ENCODE data around the gene GNA14.

GNA14 gene

DNA sequence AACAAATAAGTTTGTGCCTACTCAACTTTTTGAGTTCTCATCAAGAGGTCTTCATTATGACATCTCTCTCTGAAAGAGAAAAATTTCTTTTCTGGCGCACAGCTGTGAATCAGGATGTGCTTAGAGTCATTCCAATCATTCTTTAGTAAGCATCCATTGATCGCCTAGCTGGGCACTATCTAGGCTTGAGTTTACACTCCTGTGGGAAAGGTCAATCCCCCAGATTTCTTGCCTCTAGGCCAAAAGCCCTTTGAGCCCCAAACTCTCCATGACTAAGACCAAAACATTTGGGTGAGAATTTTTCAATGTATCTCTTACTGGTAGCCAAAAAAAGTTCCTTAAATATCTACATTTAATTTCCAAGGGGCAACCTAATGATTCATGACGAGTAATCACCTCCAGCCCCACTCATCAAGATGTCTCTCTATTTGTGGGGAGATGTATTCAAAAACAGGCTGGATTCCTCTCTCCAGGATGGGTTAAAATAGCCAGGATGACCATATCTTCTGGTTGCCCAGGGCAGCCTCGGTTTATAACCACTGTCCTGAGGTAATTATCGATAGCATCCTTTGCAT, 101.7 kb downstream of the GNA14 start:
- DNase-seq (ENCODE audit: low read depth, low spot score), result no peak
- H3K4me3 ChIP-seq (ENCODE audit: low read length), result no peak overlapping the region

DNA sequence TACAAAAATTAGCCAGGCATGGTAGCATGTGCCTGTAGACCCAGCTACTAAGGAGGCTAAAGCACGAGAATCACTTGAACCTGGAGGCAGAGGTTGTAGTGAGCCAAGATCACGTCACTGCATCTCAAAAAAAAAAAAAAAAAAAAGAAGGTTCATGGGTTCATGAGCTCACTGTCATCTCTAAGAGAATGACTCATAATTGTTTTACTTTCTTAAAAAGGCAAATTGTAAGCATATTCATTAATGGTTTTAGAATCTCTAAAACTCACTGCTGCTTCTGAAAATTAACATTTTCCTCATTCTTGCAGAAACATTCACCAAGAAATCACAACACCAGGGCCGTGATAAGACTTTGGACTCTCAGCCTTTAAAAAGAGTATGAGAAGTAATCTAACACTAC, 103.6 kb downstream of the GNA14 start:
- no peak for DNase-seq (ENCODE audit: low read depth, low spot score)
- H3K4me3 ChIP-seq (ENCODE audit: low read length), result no peak overlapping the region

DNA sequence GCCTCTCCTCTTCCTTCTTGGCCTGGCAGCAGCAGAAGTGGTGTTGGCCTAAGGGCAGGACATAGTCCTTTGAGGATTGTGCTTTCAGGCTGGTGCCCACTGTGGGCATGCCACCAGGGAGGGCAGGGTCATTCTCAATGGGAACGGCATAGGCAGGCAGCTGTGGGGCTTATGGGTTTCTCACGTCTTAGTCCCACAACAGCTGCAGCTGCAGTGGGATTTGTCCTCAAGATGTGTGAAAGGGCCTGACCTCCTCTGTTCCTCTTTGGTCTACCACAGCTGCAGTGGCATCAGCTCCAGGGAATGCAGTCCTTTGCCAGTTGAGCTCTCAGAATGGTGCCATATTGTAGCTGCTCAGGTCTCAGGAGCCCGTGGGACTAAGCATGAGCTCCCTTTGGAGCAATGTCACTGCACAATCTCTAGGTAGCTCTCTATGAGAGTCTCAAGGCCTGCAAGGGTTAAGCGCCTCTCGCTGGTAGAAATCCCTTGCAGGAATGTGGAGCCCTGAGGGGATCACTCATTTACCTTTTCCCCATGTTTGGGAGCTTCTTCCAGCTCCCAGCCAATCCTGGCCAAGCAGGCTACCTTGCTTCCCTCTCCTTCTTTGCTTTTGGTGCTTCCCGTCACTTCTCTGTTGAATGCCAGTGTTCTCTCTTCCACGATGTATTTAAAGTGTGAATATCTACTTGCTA, 104.8 kb downstream of the GNA14 start:
- no peak overlapping the region for H3K4me3 ChIP-seq (ENCODE audit: low read length)
- DNase-seq (ENCODE audit: low read depth, low spot score), result no peak

DNA sequence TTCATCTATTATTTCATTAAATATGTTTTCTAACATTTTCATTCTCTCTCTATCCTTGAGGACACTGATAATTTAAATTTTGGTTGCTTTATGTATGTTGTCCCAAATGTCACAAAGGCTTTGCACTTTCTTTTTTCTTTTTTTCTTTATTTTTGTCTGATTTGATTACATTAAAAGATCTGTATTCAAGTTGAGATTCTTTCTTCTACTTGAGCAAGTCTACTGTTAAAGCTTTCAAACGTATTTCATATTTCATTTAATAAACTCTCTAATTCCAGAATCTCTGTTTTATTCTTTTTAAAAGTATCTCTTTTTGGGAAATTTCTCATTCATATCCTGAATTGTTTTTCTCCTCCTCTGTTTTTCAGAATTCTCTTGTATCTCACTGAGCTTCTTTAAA, 106.5 kb downstream of the GNA14 start:
- H3K4me3 ChIP-seq (ENCODE audit: low read length), result no peak overlapping the region
- DNase-seq (ENCODE audit: low read depth, low spot score), result no peak

DNA sequence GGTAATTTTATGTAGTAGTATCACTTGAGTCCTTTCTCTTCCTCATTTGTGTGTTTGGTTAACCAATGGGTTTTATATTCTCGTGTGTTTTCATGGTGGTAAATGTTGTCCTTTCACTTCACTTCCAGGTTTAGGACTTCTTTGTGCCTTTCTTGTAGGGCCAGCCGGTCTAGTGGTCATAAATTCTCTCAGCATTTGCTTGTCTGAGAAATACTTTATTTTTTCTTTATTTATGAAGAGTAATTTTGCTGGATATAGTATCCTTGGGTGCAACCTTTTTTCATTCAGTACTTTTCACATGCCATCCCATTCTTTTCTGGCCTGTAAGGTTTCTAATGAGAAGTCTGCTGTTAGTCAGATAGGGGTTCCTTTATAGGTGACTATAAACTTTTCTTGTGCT, 107.1 kb downstream of the GNA14 start:
- H3K4me3 ChIP-seq (ENCODE audit: low read length), result no peak overlapping the region
- DNase-seq (ENCODE audit: low read depth, low spot score), result no peak

DNA sequence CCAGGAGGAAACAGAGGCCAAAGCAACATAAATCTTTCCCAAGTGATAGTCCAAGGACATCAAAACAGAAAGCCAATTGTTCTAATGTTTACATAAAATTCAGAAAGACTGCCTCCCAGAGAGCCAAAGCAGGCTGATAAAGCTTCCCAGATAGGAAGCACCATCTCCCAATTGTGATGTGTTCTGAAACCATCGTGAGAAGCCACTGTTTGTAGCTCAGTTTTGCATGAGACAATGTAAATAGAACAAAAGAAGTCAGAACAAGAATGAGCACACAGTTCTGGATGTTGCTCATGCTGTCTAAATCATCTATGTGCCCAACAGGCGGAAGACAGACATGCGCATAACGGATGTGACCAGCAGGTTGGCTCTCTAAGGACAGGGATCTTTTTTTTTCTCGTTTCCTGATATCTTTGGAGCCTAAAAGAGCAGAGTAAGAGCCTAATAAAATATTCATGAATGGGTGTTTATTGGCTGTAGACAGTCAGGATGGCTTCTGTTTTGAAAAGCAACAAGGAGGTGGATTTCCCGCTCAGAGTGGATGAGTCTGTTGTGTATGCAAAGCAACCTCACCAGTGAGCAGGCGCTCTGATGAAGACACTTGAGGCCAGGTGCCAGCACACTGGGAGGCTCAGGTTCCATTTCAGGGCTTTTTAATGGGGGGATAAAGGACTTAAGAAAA, 113.6 kb downstream of the GNA14 start:
- no peak for DNase-seq (ENCODE audit: low read depth, low spot score)
- no peak overlapping the region for H3K4me3 ChIP-seq (ENCODE audit: low read length)

DNA sequence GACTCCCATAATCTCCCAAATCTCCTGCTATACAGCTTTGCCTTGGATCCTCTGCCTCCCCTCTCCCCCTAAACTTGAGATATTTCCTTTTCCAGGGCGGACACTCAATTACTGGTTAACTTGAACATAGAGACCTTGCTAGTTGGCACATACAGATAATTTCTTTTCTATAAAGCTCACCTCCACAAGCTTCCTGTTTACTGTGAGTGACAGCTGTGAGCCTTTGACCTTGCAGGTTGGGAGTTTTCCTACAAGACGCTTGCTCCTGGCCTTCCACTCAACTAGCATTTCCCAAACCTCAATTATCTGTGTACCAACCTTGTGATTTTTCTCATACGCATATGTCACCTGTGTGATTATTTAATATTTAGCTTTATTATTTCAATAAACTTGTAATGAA, 114.5 kb downstream of the GNA14 start:
- DNase-seq (ENCODE audit: low read depth, low spot score), result no peak
- no peak overlapping the region for H3K4me3 ChIP-seq (ENCODE audit: low read length)

DNA sequence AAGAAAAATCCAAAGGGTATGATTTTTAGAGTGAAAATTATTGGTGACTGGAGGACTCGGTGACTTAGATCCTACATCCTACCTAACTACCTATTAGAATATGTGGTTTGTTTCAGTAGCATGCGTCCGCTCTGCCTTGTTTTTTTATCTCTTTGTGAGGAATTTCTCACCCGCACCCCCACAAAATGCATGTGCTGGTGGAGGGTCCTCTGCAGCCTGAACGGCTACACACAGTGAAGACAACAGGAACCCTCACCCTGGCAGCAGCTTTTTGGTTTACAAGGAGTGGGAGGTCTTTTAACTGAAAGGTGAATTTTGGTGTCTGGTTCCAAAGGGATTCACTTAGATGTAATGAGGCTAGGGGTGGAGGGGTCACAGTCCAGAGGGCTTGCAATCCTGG, 115.5 kb downstream of the GNA14 start:
- DNase-seq (ENCODE audit: low read depth, low spot score), result no peak
- H3K4me3 ChIP-seq (ENCODE audit: low read length), result no peak overlapping the region

DNA sequence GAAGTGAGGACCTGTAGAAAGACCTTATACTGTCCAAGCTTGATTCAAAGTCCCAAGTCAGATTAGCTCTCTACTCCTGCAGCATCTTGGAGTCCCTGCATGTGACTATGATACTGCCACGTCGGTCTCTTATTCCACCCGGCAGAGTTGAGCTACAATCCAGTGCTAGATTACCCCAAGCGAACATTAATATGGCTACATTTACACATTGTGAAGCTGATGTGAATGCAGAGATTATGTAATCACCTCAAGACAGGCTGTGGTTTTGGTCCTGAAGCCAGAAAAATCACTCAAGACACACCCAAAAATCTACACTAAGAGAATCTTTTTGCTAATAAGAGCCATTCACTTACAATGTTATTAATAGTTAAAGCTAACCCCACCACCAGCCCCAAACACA, 116.7 kb downstream of the GNA14 start:
- H3K4me3 ChIP-seq (ENCODE audit: low read length), result no peak overlapping the region
- no peak for DNase-seq (ENCODE audit: low read depth, low spot score)

DNA sequence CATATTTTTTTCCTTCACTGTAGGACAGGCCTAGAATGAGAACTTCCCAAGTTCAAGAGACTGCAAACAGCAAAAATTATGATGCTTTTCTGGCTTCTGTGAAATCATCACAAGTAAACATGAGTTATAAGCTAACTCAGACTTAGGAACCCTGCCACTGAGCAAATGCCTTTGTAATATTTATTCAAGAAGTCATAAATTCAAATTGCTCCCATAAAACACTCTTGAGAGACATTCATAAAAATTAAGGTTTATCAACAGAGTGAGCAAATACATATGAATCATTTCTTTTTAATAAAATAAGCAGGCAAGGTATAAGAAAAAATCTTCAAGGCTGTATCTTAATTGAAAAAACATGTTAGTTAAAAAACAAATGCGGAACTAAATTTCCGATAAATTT, 124.2 kb downstream of the GNA14 start:
- no peak for DNase-seq (ENCODE audit: low read depth, low spot score)
- no peak overlapping the region for H3K4me3 ChIP-seq (ENCODE audit: low read length)

DNA sequence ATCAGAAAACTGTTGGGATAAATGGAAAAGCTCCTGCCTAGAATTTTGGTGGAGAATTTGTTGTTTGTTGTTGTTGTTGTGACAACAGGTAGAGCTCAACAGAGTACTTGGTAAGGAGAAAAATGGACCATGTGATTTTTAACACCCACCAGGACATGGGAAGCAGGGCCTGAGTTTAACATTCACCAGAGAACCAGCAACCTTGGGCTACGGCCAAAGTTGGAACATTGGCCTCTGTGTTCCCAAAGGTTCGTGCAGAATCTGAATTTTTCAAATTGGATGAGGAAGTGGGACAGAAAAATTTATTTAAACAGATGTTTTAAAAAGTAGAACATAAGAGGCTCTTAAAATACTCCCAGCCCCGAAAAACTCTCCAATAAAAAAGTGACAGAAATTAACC, 127.0 kb downstream of the GNA14 start:
- DNase-seq (ENCODE audit: low read depth, low spot score), result no peak
- no peak overlapping the region for H3K4me3 ChIP-seq (ENCODE audit: low read length)

DNA sequence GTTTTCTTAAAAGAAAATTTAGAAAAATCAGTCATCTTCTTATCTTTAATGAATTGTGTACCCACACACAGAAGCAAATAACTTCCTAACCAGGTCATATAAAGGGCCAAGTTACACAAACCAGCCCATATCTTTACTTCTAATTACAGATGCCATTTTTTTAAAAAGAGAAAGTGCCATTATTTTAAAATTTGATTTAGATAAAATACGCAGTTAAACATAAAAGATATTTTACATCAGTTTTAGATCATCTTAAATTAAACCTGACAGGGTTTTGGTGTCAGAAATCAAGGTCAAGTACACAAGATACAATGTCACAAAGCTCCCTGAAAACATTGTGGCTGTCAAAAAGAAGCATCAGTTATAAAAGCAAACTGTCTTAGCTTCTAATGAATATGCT, 129.4 kb downstream of the GNA14 start:
- H3K4me3 ChIP-seq (ENCODE audit: low read length), result no peak overlapping the region
- DNase-seq (ENCODE audit: low read depth, low spot score), result no peak

DNA sequence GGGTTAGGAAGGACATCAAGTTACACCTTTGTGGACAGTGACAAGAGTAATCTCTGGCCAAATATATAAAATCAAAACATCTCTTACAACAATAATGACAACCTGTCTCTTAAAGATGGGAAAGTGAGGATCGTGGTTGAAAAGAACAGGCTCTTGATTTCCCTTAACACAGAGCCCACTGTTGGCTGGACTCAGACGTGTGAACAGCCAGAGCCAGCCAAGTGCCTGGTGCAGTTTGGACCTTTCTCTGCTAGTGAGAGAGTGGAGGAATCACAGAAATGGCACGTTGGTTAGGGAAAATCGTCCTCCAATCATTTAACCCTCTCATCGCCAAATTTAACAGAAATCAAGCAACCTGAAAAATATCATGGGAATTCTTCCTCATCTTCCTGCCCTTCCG, 131.3 kb downstream of the GNA14 start:
- no peak overlapping the region for H3K4me3 ChIP-seq (ENCODE audit: low read length)
- no peak for DNase-seq (ENCODE audit: low read depth, low spot score)

DNA sequence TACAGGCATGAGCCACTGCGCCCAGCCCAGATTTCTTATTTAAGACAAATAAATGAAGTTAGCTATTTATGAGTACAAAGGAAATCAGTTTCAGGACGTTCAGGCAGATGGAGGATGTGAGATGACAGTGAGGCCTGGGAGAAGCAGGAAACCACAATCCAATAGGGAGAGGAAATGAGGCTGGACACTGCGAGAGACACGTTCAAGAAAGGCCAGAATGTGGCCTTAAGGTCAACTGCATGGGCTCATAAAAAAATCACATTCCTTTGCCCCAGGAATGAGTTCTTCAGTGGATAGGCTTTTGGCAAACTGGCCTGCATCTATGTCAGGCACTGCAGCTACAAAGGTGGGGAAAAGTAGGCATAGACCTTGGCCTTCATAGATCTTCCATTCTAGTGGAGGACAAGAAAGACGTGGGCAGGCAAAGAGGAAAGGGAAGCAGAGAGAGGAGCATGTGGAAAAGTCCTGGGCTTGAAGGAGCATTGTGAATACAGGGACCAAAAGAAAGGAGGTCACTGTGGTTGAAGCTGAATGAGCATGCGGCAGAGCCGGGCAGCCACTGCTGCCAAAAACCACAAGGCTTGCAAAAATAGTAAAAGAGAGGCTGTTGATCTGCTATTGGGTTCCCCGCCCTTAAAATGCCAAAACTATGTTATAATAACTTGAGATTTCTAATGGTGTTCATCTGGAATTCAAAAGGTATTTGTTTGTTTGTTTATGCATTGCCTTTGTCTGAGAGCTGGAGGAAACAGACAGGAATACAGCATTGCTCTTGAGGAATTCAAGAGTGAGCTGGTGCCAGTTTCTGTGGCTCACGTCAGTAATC, 133.0 kb downstream of the GNA14 start:
- H3K4me3 ChIP-seq (ENCODE audit: low read length), result no peak overlapping the region
- DNase-seq (ENCODE audit: low read depth, low spot score), result no peak

DNA sequence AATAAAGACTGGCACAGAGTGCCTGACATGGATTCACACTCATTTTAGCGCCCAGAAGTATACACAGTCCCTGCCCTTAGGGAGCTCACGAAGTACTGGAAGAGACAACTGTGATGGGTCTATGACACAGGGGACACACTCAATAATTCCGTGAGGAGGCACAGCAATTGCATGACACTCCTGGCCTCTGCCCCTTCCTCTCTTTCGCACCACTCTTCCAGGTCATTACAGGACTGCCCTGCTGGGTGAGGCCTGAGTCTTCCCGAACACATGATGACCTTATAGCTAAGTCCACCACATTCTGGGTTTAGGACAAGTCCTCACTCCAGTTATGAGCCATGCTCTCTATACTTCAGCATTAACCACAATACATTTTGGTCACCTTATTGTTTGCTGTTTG, 134.7 kb downstream of the GNA14 start:
- H3K4me3 ChIP-seq (ENCODE audit: low read length), result no peak overlapping the region
- DNase-seq (ENCODE audit: low read depth, low spot score), result no peak

DNA sequence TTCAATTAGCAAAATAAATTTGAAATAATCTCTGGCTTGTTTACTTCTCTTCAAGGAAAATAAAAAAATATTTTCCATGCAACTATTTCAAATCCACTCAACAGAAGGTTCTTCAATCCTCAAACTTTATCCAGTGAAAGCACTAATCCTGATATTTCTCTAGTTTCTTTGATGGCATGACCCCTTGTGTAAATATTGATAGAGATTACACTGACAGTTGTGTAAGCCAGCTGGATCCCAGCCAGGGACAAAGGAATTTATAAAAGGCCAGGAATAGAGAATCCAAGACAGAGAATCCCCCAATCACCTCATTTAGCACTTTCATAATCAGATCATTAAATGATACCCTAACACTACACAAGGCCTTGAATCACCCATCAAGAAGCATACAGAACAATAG, 135.2 kb downstream of the GNA14 start:
- no peak overlapping the region for H3K4me3 ChIP-seq (ENCODE audit: low read length)
- no peak for DNase-seq (ENCODE audit: low read depth, low spot score)

DNA sequence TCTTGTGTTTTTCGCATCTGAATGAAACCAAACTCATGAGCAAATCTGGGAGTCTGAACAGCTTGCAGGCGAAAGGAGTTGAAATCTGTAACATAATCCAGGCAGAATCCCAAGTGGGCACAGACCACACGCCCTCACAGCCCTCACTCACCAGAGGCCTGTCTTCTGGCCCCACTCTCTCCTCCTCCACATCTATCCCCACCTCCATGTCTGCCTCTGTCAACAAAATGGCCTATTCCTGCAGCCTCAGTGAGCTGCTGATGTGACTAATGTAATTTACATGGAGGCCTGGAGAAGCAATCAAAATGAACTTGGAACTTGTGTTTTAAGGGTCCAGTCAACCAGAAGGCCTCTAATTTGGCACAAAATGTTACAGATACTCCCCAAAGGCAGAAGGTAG, 136.6 kb downstream of the GNA14 start:
- DNase-seq (ENCODE audit: low read depth, low spot score), result no peak
- no peak overlapping the region for H3K4me3 ChIP-seq (ENCODE audit: low read length)

DNA sequence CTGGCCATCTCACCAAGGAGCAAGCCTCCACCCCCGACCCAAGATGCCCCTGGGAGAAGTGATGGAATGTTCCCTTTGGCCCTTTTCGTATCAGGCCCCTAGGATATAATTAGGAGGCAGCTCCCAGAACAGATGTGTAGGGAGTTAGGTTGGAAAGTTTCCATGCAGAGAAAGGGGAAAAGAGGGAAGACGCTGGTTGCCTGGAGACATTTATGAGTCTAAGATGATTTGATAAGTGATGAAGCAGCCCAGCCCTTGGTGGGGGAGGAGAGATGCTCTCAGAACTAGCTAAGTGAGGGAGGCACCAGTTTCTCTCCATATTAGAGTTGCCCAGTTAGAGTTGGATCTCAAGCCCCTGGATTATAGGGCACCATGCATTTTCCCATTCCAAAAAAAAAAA, 137.5 kb downstream of the GNA14 start:
- no peak for DNase-seq (ENCODE audit: low read depth, low spot score)
- H3K4me3 ChIP-seq (ENCODE audit: low read length), result no peak overlapping the region

DNA sequence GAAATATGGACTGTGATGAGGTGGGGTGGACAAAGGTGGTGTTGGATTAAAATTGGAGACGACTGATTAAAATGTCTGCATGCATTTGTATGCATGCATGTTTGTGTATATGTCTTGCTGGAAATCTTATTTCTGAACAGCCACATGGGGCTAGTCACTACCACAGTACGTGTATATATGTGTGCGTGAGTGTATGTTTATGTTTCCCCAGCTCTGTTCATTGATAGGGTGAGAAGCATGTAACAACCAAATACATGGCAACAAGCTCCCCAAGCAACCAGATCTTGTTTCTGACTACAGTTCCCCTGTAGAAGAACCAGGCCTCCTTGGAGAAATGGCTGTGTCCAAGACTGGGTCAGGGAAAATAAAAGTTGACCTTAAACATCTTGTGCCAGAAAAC, 139.7 kb downstream of the GNA14 start:
- DNase-seq (ENCODE audit: low read depth, low spot score), result no peak
- no peak overlapping the region for H3K4me3 ChIP-seq (ENCODE audit: low read length)

Data from Jurkat, Clone E6-1 (cell line).